IMR-90 (cell line): ENCODE measurements around the gene B4GALT1.

ENCODE experiments used
- CEBPB ChIP-seq: IDR thresholded peaks from 2 replicates; pipeline ENCODE4 v1.6.1; 2012; ENCODE audit warnings: low read depth, low read length, improper control_type of control experiment
- CHD1 ChIP-seq: IDR thresholded peaks from 2 replicates; pipeline ENCODE4 v1.6.1; 2012; ENCODE audit warnings: low read depth, low read length, improper control_type of control experiment
- MAZ ChIP-seq: IDR thresholded peaks from 2 replicates; pipeline ENCODE4 v1.6.1; 2012; ENCODE audit warnings: low read depth, mild to moderate bottlenecking, low read length, improper control_type of control experiment, moderate library complexity, borderline replicate concordance
- NFE2L2 ChIP-seq: fragments of 150-350 bp; IDR thresholded peaks from 2 replicates; pipeline ENCODE4 v1.6.1; 2016; ENCODE audit warnings: low read depth, mild to moderate bottlenecking, low read length
- POLR2A ChIP-seq: IDR thresholded peaks from 2 replicates; pipeline ENCODE4 v1.6.1; 2012; ENCODE audit warnings: mild to moderate bottlenecking, low read depth, low read length
- RFX5 ChIP-seq: IDR thresholded peaks from 2 replicates; pipeline ENCODE4 v1.8.0; 2012; ENCODE audit warnings: low read depth, mild to moderate bottlenecking, low read length, moderate library complexity
- SMC3 ChIP-seq: fragments of 150-350 bp; IDR thresholded peaks from 2 replicates; pipeline ENCODE4 v1.6.1; 2016; ENCODE audit warnings: low read depth, mild to moderate bottlenecking, antibody characterized with exemption, low read length, moderate library complexity
- TF ChIP-seq, protein P1 (sequence below): conservative IDR thresholded peaks from 2 replicates; pipeline ENCODE4 v1.5.1; 2012; ENCODE audit warnings: mild to moderate bottlenecking, low read depth, low read length, improper control_type of control experiment

DNA sequence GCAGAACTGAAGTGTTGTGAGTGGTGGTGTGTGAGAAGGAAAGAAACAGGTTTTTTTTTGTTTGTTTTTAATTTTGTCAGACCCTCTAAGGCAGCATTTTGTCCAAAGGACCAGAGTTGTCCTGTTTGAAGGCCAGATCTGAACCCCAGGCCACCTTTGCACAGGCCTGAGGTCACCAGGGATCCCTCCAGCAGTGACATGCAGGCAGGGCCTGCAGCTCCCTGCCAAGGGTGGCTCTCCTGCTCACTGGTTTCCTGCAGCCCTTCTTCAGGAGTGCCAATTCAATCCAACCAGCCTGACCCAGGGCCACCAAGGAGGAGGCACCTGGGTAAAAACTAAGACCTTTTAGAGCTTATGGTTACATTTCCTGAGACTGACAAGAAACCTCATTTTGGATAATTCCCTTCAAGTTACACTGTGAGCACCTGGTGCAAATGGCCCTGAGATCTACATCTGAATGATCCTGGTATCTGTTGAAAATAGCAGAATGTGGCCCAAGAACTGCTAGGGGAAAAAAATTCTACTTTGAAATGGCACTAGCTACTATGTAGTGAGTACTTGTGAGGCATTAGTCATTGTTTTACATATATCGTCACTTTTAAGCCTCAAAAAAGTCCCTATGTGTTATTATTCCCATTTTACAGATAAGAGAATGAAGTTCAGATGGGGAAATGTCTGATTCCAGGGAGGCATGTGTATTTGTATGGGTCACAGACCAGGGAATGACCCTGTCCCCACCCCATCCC lies 57.1 kb downstream of the B4GALT1 start:
- TF ChIP-seq, protein P1, sequence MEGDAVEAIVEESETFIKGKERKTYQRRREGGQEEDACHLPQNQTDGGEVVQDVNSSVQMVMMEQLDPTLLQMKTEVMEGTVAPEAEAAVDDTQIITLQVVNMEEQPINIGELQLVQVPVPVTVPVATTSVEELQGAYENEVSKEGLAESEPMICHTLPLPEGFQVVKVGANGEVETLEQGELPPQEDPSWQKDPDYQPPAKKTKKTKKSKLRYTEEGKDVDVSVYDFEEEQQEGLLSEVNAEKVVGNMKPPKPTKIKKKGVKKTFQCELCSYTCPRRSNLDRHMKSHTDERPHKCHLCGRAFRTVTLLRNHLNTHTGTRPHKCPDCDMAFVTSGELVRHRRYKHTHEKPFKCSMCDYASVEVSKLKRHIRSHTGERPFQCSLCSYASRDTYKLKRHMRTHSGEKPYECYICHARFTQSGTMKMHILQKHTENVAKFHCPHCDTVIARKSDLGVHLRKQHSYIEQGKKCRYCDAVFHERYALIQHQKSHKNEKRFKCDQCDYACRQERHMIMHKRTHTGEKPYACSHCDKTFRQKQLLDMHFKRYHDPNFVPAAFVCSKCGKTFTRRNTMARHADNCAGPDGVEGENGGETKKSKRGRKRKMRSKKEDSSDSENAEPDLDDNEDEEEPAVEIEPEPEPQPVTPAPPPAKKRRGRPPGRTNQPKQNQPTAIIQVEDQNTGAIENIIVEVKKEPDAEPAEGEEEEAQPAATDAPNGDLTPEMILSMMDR: no peak
- TF ChIP-seq POLR2A: no peak
- no peak for TF ChIP-seq MAZ
- TF ChIP-seq CHD1: no peak
- TF ChIP-seq RFX5: no peak
- no peak for TF ChIP-seq NFE2L2
- no peak for TF ChIP-seq SMC3
- no peak for TF ChIP-seq CEBPB
